ENCODE data around the gene GFRA1. TPM values are rescaled to one million over a fixed set of nuclear protein-coding genes. Genes with fewer than 3 reads are reported as not detected.

GFRA1 gene
- total and polyA plus RNA-seq, 2 donors (not counting 1 experiment from before 2014, with no cell fraction given) = not detected

DNA sequence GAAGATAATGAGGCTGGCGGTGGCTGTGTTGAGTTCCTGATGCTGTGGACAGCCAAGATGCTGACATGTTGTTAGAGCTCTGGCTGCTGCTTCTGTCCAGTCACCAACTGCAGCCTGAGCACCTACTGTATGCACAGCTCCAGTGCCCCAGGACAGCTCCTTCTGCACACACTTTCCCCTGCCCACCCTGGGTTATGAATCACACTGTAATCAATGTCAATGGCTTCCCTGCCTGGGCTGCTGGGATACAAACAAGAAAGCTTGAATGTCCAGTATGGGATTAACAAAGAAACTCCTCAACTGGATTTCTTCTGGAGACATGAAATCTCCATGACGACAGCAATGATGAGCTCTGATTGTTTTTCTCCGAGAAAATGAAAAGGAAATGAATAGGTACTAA is 172.0 kb downstream of the GFRA1 start:
- H3K9ac ChIP-seq (ENCODE audit: low read length) = no peak overlapping the region
- DNase-seq (no peak), ATAC-seq (ENCODE audit: low read depth) (no peak)
- H3K9me3 ChIP-seq (ENCODE audit: control extremely low read depth in 1 of 3, control insufficient read depth in 2 of 3, insufficient read depth in 1 of 3, low read length in 2 of 3) = peaks cover 0 to 17% (median 0%) of the 10 kb centered on the region in 3 donors
- Mint-ChIP-seq H3K4me1 (no peaks in the 10 kb centered on the region), H3K27me3 (no peaks in the 10 kb centered on the region), H3K4me3 (no peak overlapping the region), H3K9me3 (ENCODE audit: insufficient read depth) (peaks cover 3% of the 10 kb centered on the region), H3K27ac (no peak overlapping the region)
- no peaks in the 10 kb centered on the region for H3K4me1 ChIP-seq (ENCODE audit: control insufficient read depth in 2 of 2, insufficient read depth in 2 of 2, low read length in 2 of 2)
- intact Hi-C loops (cut with micrococcal nuclease) = no loop called here
- 100% methylated on average over 1 of the region's 3 CpGs for WGBS (ENCODE audit: insufficient coverage)
- no peaks in the 10 kb centered on the region for H4K20me1 ChIP-seq (ENCODE audit: control insufficient read depth, insufficient read depth, low read length, poor library complexity, severe bottlenecking)
- H3K27ac ChIP-seq (ENCODE audit: low read length in 2 of 2) = no peak overlapping the region
- no peaks in the 10 kb centered on the region for H3K27me3 ChIP-seq (replicated peaks in 1 of 4; ENCODE audit: control extremely low read depth in 1 of 4, control insufficient read depth in 3 of 4, insufficient read depth in 4 of 4, low read length in 3 of 4)
- H3K4me2 ChIP-seq (replicated peaks; ENCODE audit: low read depth, low read length, poor library complexity, severe bottlenecking) = no peak overlapping the region
- TF ChIP-seq, protein P1, sequence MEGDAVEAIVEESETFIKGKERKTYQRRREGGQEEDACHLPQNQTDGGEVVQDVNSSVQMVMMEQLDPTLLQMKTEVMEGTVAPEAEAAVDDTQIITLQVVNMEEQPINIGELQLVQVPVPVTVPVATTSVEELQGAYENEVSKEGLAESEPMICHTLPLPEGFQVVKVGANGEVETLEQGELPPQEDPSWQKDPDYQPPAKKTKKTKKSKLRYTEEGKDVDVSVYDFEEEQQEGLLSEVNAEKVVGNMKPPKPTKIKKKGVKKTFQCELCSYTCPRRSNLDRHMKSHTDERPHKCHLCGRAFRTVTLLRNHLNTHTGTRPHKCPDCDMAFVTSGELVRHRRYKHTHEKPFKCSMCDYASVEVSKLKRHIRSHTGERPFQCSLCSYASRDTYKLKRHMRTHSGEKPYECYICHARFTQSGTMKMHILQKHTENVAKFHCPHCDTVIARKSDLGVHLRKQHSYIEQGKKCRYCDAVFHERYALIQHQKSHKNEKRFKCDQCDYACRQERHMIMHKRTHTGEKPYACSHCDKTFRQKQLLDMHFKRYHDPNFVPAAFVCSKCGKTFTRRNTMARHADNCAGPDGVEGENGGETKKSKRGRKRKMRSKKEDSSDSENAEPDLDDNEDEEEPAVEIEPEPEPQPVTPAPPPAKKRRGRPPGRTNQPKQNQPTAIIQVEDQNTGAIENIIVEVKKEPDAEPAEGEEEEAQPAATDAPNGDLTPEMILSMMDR (IDR thresholded peaks at IDR 0.05) = no peak
- TF ChIP-seq EZH2 (IDR thresholded peaks at IDR 0.05; ENCODE audit: borderline replicate concordance, insufficient read depth, low read depth, low read length, poor library complexity, severe bottlenecking) = no peak
- H3K79me2 ChIP-seq (ENCODE audit: control insufficient read depth, insufficient read depth, low read length) = no peaks in the 10 kb centered on the region
- ChIA-PET POLR2A (no interaction called here), CTCF (no interaction called here)
- no peaks in the 10 kb centered on the region for H3K36me3 ChIP-seq (replicated peaks in 1 of 2; ENCODE audit: control extremely low read depth in 1 of 2, control insufficient read depth in 1 of 2, extremely low read depth in 1 of 2, insufficient read depth in 2 of 2, low read length in 1 of 2)
- no peak overlapping the region for H3K4me3 ChIP-seq (ENCODE audit: control extremely low read depth in 1 of 5, extremely low read depth in 1 of 5, insufficient read depth in 1 of 5, low read depth in 2 of 5, low read length in 4 of 5)
- H2AFZ ChIP-seq (ENCODE audit: insufficient read depth, low read depth, low read length, poor library complexity, severe bottlenecking) = no peak overlapping the region

DNA sequence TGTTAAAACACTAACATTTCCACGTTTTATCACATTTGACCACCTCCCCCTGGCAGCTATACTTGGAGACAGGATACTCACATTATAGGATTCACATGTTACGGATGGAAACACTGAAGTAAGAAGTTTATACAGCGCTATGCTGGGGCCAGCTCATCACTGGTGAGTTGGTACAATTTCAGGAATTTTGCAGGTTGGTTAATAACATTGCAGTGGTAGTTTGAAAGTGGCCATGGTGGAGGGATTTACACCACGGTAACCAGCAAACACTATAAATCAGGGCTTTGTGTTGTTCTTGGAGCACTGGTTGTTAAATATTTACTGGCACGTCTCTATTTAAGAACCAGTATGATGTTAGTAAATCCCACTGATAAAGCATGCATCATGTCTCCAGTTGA is 174.0 kb downstream of the GFRA1 start:
- CTCF ChIA-PET = no interaction called here
- Histone ChIP-seq H3K4me3 (ENCODE audit: control extremely low read depth in 1 of 5, extremely low read depth in 1 of 5, insufficient read depth in 1 of 5, low read depth in 2 of 5, low read length in 4 of 5) (no peak overlapping the region), H3K4me1 (ENCODE audit: control insufficient read depth in 2 of 2, insufficient read depth in 2 of 2, low read length in 2 of 2) (no peaks in the 10 kb centered on the region), H3K79me2 (ENCODE audit: control insufficient read depth, insufficient read depth, low read length) (no peaks in the 10 kb centered on the region), H3K9ac (ENCODE audit: low read length) (no peak overlapping the region), H3K27ac (ENCODE audit: low read length in 2 of 2) (no peak overlapping the region), H4K20me1 (ENCODE audit: control insufficient read depth, insufficient read depth, low read length, poor library complexity, severe bottlenecking) (no peaks in the 10 kb centered on the region), H3K9me3 (ENCODE audit: control extremely low read depth in 1 of 3, control insufficient read depth in 2 of 3, insufficient read depth in 1 of 3, low read length in 2 of 3) (peaks cover 0 to 11% (median 0%) of the 10 kb centered on the region in 3 donors), H3K27me3 (replicated peaks in 1 of 4; ENCODE audit: control extremely low read depth in 1 of 4, control insufficient read depth in 3 of 4, insufficient read depth in 4 of 4, low read length in 3 of 4) (no peaks in the 10 kb centered on the region), H3K36me3 (replicated peaks in 1 of 2; ENCODE audit: control extremely low read depth in 1 of 2, control insufficient read depth in 1 of 2, extremely low read depth in 1 of 2, insufficient read depth in 2 of 2, low read length in 1 of 2) (no peaks in the 10 kb centered on the region), H2AFZ (ENCODE audit: insufficient read depth, low read depth, low read length, poor library complexity, severe bottlenecking) (no peak overlapping the region), H3K4me2 (replicated peaks; ENCODE audit: low read depth, low read length, poor library complexity, severe bottlenecking) (no peak overlapping the region)
- DNase-seq = no peak
- H3K27ac Mint-ChIP-seq = no peak overlapping the region
- no peak for TF ChIP-seq EZH2 (IDR thresholded peaks at IDR 0.05; ENCODE audit: borderline replicate concordance, insufficient read depth, low read depth, low read length, poor library complexity, severe bottlenecking)
- no peaks in the 10 kb centered on the region for H3K27me3 Mint-ChIP-seq
- no peaks in the 10 kb centered on the region for H3K4me1 Mint-ChIP-seq
- H3K9me3 Mint-ChIP-seq (ENCODE audit: insufficient read depth) = peaks cover 3% of the 10 kb centered on the region
- no peak for ATAC-seq (ENCODE audit: low read depth)
- intact Hi-C loops (cut with micrococcal nuclease) = no loop called here
- H3K4me3 Mint-ChIP-seq = no peak overlapping the region
- POLR2A ChIA-PET = no interaction called here
- WGBS (ENCODE audit: insufficient coverage) = 82% methylated on average over 2 of the region's 5 CpGs

Data from B cell (primary cell).